BJ (cell line): ENCODE results near the gene MRNIP. TPM values are rescaled to one million over a fixed set of nuclear protein-coding genes. Genes with fewer than 3 reads are reported as not detected.

ENCODE experiments used
- CTCF ChIA-PET: fragments of 350-600 bp; formaldehyde crosslinking; extraction: SDS; loops from one replicate; lab custom pipeline; 2021; ENCODE audit warnings: antibody characterized with exemption, inconsistent platforms; lab: Yijun Ruan, JAX
- POLR2A ChIA-PET: fragments of 300-600 bp; sonication (Branson Sonifier 250); formaldehyde crosslinking; extraction: SDS; loops from one replicate; lab custom pipeline; 2021; ENCODE audit warnings: antibody characterized with exemption; lab: Charles Lee
- DNase-seq: peaks from one replicate; pipeline ENCODE4 v3.0.0-alpha.2; 2011; ENCODE audit warnings: low read depth
- H3K27me3 ChIP-seq: 2 replicates; pipeline ENCODE4 v1.6.0; 2011; ENCODE audit warnings: low read length; ENCODE audit not compliant: control insufficient read depth, insufficient read depth
- H3K36me3 ChIP-seq: 2 replicates; pipeline ENCODE4 v1.5.1; 2011; ENCODE audit warnings: low read length; ENCODE audit not compliant: control insufficient read depth, insufficient read depth
- H3K4me3 ChIP-seq: 2 replicates; pipeline ENCODE4 v1.5.1; 2011; ENCODE audit warnings: low read depth, mild to moderate bottlenecking, control low read depth, low read length
- polyA plus RNA-seq: library from polyadenylated mRNA; depleted of rRNA; stranded (reverse); fragments of >200 nt; gene quantifications from 2 replicates; pipeline ENCODE4 v1.2.3, GENCODE V29; 2011
- TF ChIP-seq, protein P1 (sequence below): IDR thresholded peaks from 2 replicates; pipeline ENCODE4 v1.5.1; 2011; ENCODE audit warnings: low read depth, mild to moderate bottlenecking, control low read depth, inconsistent platforms, low read length, moderate library complexity; ENCODE audit not compliant: insufficient read depth

Gene MRNIP
- polyA plus RNA-seq, 1 experiment, result 14.1 TPM

DNA sequence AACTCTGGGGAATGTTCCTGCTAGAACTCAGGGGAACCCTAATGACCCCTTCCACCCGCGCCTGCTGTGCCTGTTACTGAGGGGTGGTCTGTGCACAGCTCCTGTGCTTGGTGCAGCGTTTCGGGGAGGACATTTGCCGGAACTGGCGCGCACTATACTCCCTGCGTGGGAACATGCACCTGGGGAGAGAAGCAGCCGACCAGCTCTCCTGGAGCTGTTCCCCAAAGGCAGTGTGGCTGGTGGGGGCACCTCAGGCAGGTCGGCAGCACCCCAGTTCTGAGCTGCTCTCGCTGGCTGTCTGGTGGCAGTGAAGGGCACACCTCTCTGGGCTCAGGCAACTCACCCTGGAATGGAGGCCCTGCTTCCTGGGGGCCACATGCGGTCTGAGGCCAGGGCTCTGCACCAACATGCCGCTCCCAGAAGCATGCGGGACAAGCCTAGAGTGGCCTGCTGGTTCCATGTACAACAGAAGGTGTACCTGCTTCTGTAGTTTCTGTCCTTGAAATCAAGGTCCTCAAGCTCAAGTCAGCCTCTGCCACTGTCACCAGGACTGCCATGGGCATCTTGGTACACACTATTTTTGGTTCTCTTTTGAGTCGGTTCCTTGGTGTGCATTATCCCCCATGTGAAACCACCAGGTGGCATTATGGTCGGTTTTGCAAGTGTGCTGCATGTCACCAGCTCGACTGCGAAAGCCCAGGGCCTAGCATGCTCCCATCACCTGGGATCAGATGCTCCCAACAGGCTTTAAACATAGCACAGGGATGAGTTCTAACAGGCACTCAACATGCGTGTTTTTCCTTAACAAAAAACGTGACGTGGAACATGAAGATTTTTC is 7.8 kb upstream of the MRNIP start:
- POLR2A ChIA-PET, result interaction anchor here (0.5 kb wide), 1 partner anchor 111 kb away, joined by 4 read pairs; no protein-coding TSS in a partner anchor
- CTCF ChIA-PET, result interaction anchor here (0.5 kb wide), 1 partner anchor 20 kb away, joined by 3 read pairs; no protein-coding TSS in a partner anchor
- peaks cover 47% of the 10 kb centered on the region for H3K36me3 ChIP-seq
- DNase-seq, result no peak
- TF ChIP-seq, protein P1, sequence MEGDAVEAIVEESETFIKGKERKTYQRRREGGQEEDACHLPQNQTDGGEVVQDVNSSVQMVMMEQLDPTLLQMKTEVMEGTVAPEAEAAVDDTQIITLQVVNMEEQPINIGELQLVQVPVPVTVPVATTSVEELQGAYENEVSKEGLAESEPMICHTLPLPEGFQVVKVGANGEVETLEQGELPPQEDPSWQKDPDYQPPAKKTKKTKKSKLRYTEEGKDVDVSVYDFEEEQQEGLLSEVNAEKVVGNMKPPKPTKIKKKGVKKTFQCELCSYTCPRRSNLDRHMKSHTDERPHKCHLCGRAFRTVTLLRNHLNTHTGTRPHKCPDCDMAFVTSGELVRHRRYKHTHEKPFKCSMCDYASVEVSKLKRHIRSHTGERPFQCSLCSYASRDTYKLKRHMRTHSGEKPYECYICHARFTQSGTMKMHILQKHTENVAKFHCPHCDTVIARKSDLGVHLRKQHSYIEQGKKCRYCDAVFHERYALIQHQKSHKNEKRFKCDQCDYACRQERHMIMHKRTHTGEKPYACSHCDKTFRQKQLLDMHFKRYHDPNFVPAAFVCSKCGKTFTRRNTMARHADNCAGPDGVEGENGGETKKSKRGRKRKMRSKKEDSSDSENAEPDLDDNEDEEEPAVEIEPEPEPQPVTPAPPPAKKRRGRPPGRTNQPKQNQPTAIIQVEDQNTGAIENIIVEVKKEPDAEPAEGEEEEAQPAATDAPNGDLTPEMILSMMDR, result no peak
- H3K27me3 ChIP-seq, result no peaks in the 10 kb centered on the region
- H3K4me3 ChIP-seq, result no peak overlapping the region

DNA sequence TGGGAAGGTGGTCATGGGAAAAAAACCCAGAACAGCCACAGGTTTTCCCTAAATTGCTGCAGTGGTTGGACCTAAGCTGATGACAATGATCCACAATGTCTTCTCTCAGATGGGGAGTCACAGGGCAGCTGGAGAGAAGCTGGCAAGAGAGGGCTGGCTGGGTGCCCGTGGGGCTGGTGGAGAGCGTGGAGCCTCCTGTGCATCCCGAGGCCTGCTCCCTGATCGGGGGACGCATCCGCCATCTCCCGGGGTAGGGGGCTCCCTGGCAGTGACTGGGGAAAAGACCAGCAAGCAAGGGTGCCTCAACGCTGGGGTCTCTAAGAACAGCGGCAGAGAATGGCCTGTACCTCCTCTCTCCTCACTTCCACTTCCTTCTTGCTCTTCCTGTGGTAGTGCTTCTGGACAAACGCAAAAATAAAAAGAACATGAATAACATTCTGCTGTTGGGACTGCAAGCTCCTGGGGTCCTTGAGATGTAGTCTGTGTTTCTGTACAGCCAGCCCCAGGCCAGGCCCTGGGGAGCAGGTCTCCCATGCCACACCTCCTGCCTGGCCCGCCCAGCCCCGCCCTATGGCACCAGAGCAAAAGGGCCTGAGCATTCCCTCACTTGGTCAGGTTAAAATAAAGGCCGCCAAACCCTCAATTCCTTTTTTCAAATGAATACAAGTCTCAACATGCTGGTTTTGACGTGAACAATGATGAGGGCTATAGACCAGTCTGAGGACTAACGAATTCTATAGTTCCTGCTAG is 7.0 kb upstream of the MRNIP start:
- H3K36me3 ChIP-seq, result peaks cover 40% of the 10 kb centered on the region

DNA sequence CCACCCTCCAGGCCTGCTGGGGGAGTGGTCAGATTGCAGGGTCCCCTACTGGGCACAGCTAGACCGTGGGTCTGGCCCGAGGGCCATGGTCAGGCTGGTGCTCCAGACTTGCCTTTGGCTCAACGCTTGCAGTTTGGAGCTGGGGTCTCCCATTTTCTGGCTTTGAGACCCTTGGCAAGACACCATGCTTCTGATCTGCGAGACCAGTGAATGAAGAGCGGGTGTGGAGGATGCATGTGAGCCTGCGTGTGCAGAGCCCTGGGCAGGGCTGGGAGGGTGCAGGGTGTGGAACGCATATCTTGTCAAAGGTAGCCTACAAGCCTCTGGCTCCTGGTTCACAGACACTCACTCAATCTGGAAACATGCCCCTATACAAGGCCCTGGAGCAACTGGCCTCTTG is 6.1 kb upstream of the MRNIP start:
- TF ChIP-seq, protein P1, result no peak
- CTCF ChIA-PET, result interaction anchor here (0.5 kb wide), 1 partner anchor 13 kb away, joined by 3 read pairs; no protein-coding TSS in a partner anchor
- DNase-seq, result no peak
- POLR2A ChIA-PET, result no interaction called here
- Histone ChIP-seq H3K27me3 (no peaks in the 10 kb centered on the region), H3K36me3 (peaks cover 37% of the 10 kb centered on the region), H3K4me3 (no peak overlapping the region)

More for the DNA sequence above, 7.0 kb upstream of the MRNIP start:
- ChIA-PET POLR2A (no interaction called here), CTCF (interaction anchor here (0.5 kb wide), 1 partner anchor 20 kb away, joined by 3 read pairs; no protein-coding TSS in a partner anchor)
- TF ChIP-seq, protein P1, result no peak
- DNase-seq, result no peak
- Histone ChIP-seq H3K4me3 (no peak overlapping the region), H3K27me3 (no peaks in the 10 kb centered on the region)

DNA sequence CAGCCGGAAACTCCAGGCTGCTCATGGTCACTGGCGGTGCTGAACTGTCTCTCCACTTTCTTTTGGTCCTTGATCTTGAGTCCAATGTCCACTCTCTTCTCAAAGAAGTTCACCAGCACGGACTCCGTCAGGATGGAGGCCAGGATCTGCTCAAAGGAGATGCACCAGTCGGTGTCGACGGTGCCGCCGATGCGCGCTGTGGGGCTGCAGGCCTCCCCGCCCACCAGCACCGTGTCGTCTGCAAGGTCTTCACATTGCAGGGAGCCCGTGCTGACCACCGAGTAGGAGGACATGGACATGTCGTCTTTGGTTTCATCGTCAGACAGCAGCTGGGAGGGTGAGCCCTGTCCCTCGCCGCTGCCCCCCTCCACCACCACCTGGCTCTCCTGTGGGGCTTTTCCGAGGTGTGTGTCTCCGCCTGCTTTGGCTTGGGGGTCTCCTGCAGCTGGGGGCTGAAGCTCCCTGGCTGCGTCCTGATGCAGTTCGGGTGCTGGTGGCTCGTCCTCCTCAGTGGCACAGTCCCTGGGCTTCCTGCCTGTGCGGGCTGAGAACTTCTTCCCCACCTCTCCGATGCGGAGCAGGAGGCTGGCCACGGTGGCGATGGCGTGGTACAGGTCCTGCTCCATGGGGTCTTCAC is 5.0 kb upstream of the MRNIP start:
- no peak for DNase-seq
- POLR2A ChIA-PET, result no interaction called here
- no peak overlapping the region for H3K4me3 ChIP-seq
- H3K27me3 ChIP-seq, result no peaks in the 10 kb centered on the region
- CTCF ChIA-PET, result interaction anchor here (2.9 kb wide), 1 partner anchor 8 kb away, joined by 10 read pairs; no protein-coding TSS in a partner anchor
- TF ChIP-seq, protein P1, result no peak
- H3K36me3 ChIP-seq, result peaks cover 32% of the 10 kb centered on the region
